ENCODE data around the gene NUP93. TPM values are rescaled to one million over a fixed set of nuclear protein-coding genes. Genes with fewer than 3 reads are reported as not detected.
"Not testable (repeated sequence)": the region's sequence is repeated elsewhere in the genome, so short reads cannot be mapped to it uniquely, and the experiment has no call there.

NUP93 gene
- total RNA-seq, 1 donor from 2014 or later: 92.9 TPM

DNA sequence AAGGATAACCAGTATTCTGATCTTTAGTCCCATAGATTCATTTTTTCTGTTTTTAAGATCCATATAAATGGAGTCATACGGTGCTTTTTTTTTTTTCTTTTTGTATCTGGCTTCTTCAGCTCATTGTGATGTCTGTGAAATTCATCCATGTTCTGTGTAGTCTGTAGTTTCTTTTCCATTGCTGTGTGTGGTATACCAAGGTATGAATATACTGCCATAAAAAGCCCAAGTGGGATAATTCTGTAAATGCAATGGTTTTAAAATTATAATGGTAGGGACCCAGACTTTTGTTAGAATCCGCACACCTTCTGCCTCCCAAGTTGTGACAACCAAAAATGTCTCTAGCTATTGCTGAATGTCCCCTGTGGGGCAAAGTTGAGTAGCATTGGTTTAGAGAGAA, 7.6 kb downstream of the NUP93 start:
- Mint-ChIP-seq H3K27me3 (ENCODE audit: unreplicated experiment) (no peaks in the 10 kb centered on the region), H3K4me3 (ENCODE audit: unreplicated experiment) (no peak overlapping the region), H3K27ac (ENCODE audit: unreplicated experiment) (no peak overlapping the region), H3K4me1 (ENCODE audit: unreplicated experiment) (peaks cover 3% of the 10 kb centered on the region), H3K36me3 (ENCODE audit: low read depth, unreplicated experiment) (peaks cover 12% of the 10 kb centered on the region), H3K9me3 (ENCODE audit: unreplicated experiment) (no peaks in the 10 kb centered on the region)
- DNase-seq (ENCODE audit: low spot score): no peak
- TF ChIP-seq, protein P1, sequence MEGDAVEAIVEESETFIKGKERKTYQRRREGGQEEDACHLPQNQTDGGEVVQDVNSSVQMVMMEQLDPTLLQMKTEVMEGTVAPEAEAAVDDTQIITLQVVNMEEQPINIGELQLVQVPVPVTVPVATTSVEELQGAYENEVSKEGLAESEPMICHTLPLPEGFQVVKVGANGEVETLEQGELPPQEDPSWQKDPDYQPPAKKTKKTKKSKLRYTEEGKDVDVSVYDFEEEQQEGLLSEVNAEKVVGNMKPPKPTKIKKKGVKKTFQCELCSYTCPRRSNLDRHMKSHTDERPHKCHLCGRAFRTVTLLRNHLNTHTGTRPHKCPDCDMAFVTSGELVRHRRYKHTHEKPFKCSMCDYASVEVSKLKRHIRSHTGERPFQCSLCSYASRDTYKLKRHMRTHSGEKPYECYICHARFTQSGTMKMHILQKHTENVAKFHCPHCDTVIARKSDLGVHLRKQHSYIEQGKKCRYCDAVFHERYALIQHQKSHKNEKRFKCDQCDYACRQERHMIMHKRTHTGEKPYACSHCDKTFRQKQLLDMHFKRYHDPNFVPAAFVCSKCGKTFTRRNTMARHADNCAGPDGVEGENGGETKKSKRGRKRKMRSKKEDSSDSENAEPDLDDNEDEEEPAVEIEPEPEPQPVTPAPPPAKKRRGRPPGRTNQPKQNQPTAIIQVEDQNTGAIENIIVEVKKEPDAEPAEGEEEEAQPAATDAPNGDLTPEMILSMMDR (IDR thresholded peaks at IDR 0.05; ENCODE audit: unreplicated experiment): no peak

DNA sequence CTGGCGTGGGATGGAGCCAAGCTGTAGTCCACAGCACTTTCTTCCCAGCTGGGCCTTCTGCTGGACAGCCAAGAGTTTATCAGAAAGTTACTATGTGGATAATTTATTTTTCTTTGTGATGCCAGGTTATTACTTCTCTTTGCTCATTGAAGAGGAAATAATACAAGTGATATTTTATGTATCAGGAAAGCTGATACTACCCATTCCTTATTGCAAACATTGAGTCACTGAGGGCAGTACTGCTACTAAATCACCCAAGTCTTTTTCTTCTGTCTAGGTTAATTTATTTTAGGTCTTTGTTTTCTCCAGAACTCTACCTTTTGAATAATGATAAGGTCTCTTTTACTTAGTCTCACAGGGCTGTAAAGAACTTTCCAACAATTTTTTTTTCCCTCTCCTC, 8.3 kb downstream of the NUP93 start:
- DNase-seq (ENCODE audit: low spot score): no peak
- H3K4me1 Mint-ChIP-seq (ENCODE audit: unreplicated experiment): peaks cover 5% of the 10 kb centered on the region

DNA sequence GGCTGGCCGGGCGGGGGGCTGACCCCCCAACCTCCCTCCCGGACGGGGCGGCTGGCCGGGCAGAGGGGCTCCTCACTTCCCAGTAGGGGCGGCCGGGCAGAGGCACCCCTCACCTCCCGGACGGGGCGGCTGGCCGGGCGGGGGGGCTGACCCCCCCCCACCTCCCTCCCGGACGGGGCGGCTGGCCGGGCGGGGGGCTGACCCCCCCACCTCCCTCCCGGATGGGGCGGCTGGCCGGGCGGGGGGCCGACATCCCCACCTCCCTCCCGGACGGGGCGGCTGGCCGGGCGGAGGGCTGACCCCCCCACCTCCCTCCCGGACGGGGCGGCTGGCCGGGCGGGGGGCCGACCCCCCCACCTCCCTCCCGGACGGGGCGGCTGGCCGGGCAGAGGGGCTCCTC, 9.4 kb downstream of the NUP93 start:
- H3K36me3 Mint-ChIP-seq (ENCODE audit: low read depth, unreplicated experiment): peaks cover 12% of the 10 kb centered on the region
- not testable (repeated sequence) for H3K27ac Mint-ChIP-seq (ENCODE audit: unreplicated experiment); H3K27me3 Mint-ChIP-seq (ENCODE audit: unreplicated experiment); H3K4me3 Mint-ChIP-seq (ENCODE audit: unreplicated experiment); DNase-seq (ENCODE audit: low spot score); H3K9me3 Mint-ChIP-seq (ENCODE audit: unreplicated experiment)
- peaks cover 14% of the 10 kb centered on the region for H3K4me1 Mint-ChIP-seq (ENCODE audit: unreplicated experiment)

More for the DNA sequence above, 8.3 kb downstream of the NUP93 start:
- no peak overlapping the region for H3K4me3 Mint-ChIP-seq (ENCODE audit: unreplicated experiment)
- H3K36me3 Mint-ChIP-seq (ENCODE audit: low read depth, unreplicated experiment): peaks cover 12% of the 10 kb centered on the region
- H3K27ac Mint-ChIP-seq (ENCODE audit: unreplicated experiment): no peak overlapping the region
- TF ChIP-seq, protein P1 (IDR thresholded peaks at IDR 0.05; ENCODE audit: unreplicated experiment): no peak
- H3K9me3 Mint-ChIP-seq (ENCODE audit: unreplicated experiment): no peaks in the 10 kb centered on the region
- no peaks in the 10 kb centered on the region for H3K27me3 Mint-ChIP-seq (ENCODE audit: unreplicated experiment)

DNA sequence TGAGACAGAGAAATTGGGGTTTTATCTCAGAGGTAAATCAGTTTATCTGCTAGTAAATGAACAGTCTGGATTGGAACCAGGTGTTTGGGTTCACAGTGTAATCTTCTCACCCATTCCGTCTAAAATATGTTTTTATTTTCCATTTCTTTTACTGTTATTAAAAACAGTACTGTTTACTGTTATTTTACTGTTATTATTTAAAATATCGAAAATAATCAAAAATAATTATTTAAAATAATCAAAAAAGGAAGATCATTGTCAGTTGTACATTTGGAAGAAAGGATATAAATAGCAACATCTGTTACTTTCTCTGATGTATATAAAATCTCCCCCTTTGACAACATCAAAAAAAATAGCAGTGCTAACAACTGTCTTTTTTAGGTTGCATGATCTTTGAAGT, 11.5 kb downstream of the NUP93 start:
- TF ChIP-seq, protein P1 (IDR thresholded peaks at IDR 0.05; ENCODE audit: unreplicated experiment): no peak
- DNase-seq (ENCODE audit: low spot score): no peak
- Mint-ChIP-seq H3K27ac (ENCODE audit: unreplicated experiment) (no peak overlapping the region), H3K4me3 (ENCODE audit: unreplicated experiment) (no peak overlapping the region), H3K9me3 (ENCODE audit: unreplicated experiment) (no peaks in the 10 kb centered on the region), H3K4me1 (ENCODE audit: unreplicated experiment) (peaks cover 22% of the 10 kb centered on the region), H3K27me3 (ENCODE audit: unreplicated experiment) (peaks cover 2% of the 10 kb centered on the region), H3K36me3 (ENCODE audit: low read depth, unreplicated experiment) (peaks cover 12% of the 10 kb centered on the region)

DNA sequence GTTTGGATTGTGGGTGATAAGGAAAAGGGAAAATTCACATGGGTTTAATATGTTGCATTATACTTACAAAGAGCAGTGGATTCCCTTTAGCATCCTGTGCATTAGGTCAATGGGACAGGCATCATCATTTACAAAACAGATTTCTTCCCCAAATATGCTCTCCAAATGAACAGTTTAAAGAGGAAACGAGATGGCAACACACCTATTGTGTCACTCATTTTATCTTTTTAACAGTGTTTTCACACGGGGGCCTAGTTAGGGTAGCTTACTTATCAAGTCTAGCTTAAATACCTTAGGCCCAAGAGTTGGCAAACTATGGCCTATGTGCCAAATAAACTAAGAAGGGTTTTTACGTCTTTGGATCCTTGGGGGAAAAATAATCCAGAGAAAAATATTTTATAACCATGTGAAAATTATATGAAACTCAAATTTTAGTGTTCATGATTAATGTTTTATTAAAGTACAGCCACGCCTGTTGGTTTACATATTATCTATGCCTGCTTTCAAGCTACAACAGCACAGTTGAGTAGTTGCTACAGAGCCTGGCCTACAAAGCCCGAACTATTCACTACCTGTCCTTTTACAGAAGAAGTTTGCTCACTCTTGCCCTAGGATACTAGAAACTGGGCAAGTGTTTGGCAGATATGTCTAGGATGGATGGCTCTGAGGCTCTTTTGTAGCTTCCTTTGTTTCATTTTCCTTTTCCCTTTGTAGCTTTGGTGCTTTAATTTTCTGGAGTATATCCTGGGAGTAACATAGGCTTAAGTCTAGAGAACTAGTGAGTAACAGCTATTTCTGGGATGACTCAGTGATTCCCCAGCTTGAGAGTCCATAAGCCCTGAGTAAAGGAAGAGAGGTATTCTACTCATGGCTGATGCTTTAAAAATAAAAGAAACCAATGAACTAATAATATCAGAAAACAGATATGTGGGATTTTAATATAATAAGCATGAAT, 12.4 kb downstream of the NUP93 start:
- Mint-ChIP-seq H3K27ac (ENCODE audit: unreplicated experiment) (no peak overlapping the region), H3K4me3 (ENCODE audit: unreplicated experiment) (no peak overlapping the region), H3K4me1 (ENCODE audit: unreplicated experiment) (peaks cover 22% of the 10 kb centered on the region), H3K9me3 (ENCODE audit: unreplicated experiment) (no peaks in the 10 kb centered on the region), H3K36me3 (ENCODE audit: low read depth, unreplicated experiment) (peaks cover 12% of the 10 kb centered on the region), H3K27me3 (ENCODE audit: unreplicated experiment) (peaks cover 2% of the 10 kb centered on the region)
- TF ChIP-seq, protein P1 (IDR thresholded peaks at IDR 0.05; ENCODE audit: unreplicated experiment): no peak
- DNase-seq (ENCODE audit: low spot score): no peak
